Lower leg skin (tissue), 4 donors: ENCODE results near the gene KRTAP1-4. TPM values are rescaled to one million over a fixed set of nuclear protein-coding genes. Genes with fewer than 3 reads are reported as not detected.

ENCODE experiments used
- DNase-seq, 2 donors: peaks; one replicate each; pipeline ENCODE4 v3.0.0-alpha.2; 2019; ENCODE audit warnings: low spot score in 2 of 2
- H3K4me3 ChIP-seq: fragments of 200-600 bp; sonication (generic); 2 replicates; pipeline ENCODE4 v1.5.1; 2017; ENCODE audit warnings: mild to moderate bottlenecking, low read depth; ENCODE audit not compliant: poor library complexity, severe bottlenecking
- CTCF ChIP-seq, 3 donors: fragments of 450-650 bp; IDR thresholded peaks; one replicate each; pipeline ENCODE4 v1.5.1; 2016; ENCODE audit warnings: antibody characterized with exemption in 3 of 3, mild to moderate bottlenecking in 3 of 3, moderate library complexity in 2 of 3
- POLR2A ChIP-seq, 2 donors: fragments of 450-650 bp; IDR thresholded peaks; one replicate each; pipeline ENCODE4 v1.6.1; 2016 to 2017; ENCODE audit warnings: antibody characterized with exemption in 2 of 2, mild to moderate bottlenecking in 1 of 2, moderate library complexity in 1 of 2
- WGBS, 2 donors: methylation state at CpG; one replicate each; pipeline ENCODE4 v1.1.5; 2018; 5-methylcytosine and 5-hydroxymethylcytosine counted together
- intact Hi-C: fragments of 100-400 bp; cut with DNase I; formaldehyde crosslinking; loops from one replicate; pipeline ENCODE4 v1.15.0; 2023; ENCODE audit warnings: low total_unique reads
- total RNA-seq, 4 donors: library from RNA; depleted of rRNA; stranded (reverse); fragments of >200 nt; gene quantifications; one replicate each; pipeline ENCODE4 v1.1.0, GENCODE V29; 2016

KRTAP1-4 gene
- total RNA-seq: 1 to 10 TPM in 1 of 4 donors, not detected in 3; 4.2 TPM

DNA sequence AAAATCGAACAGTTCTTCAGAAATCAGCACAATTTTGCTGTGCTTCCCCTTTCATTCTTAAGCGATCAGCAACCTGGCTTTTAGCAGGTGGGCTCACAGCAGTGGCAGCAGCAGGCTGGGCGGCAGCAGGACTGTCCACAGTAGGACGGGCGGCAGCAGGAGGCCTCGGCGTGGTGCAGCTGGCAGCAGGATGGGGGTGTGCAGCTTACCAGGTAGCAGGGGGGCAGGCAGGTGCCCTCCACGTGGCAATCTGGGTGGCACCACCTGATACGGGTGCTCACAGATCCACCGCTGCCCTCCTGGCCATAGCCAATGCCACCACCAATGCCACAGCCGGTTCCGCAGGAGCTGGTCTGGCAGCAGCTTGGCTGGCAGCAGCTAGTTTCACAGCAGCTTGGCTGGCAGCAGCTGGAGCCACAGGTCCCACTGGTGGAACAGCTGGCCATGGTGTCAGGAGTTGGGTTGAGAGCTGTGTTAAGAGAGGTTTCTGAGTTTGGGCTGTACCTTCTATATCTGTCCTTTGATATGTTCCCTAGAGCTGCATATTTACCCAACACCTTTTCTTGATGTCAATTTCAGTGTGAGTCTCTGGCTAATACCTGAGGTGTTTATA is at the start of gene KRTAP1-4:
KRTAP1-4 (minus strand) TSS at position 563 of the 613 bp plus-strand sequence; CDS start at position 446, 117 bp downstream.
- WGBS, 2 donors: 77 to 89% methylated on average over 10 to 12 of the region's 12 CpGs

GRCh38 chr17:41076788-41077187 is 46.8 kb upstream of the KRTAP1-4 start:
- no peak for TF ChIP-seq CTCF (IDR thresholded peaks at IDR 0.05)
- TF ChIP-seq POLR2A (IDR thresholded peaks at IDR 0.05): no peak
- H3K4me3 ChIP-seq: no peak overlapping the region
- intact Hi-C loops: no loop called here
- DNase-seq: no peak

More for the DNA sequence above, at the start of gene KRTAP1-4:
- H3K4me3 ChIP-seq: no peak within 1 kb of the TSS
- intact Hi-C loops: no loop called here
- DNase-seq: no peak
- TF ChIP-seq CTCF (IDR thresholded peaks at IDR 0.05) (no peak), POLR2A (IDR thresholded peaks at IDR 0.05) (no peak)

DNA sequence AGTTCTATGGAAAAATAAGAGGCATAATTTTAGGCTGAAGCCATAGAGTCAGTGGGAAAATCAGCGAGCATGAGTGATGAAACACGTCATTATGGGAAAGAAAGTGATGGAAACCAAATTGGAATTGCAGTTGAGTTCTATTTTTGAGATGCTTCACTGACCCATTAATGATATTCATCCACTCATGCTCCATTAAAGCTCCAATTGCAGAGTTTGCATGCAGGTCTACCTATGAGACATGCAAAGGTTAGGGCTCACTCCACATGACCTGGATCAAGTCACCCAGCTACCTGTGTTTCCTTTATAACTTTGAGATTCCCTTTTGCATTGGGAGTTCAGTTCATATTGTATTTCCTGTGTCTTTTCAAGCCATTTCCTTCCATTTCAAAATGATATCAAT is 43.7 kb upstream of the KRTAP1-4 start:
- H3K4me3 ChIP-seq: no peak overlapping the region
- DNase-seq: no peak
- intact Hi-C loops: no loop called here
- WGBS, 2 donors: 94% methylated on average over 2 of the region's 2 CpGs
- no peak for TF ChIP-seq CTCF (IDR thresholded peaks at IDR 0.05)

DNA sequence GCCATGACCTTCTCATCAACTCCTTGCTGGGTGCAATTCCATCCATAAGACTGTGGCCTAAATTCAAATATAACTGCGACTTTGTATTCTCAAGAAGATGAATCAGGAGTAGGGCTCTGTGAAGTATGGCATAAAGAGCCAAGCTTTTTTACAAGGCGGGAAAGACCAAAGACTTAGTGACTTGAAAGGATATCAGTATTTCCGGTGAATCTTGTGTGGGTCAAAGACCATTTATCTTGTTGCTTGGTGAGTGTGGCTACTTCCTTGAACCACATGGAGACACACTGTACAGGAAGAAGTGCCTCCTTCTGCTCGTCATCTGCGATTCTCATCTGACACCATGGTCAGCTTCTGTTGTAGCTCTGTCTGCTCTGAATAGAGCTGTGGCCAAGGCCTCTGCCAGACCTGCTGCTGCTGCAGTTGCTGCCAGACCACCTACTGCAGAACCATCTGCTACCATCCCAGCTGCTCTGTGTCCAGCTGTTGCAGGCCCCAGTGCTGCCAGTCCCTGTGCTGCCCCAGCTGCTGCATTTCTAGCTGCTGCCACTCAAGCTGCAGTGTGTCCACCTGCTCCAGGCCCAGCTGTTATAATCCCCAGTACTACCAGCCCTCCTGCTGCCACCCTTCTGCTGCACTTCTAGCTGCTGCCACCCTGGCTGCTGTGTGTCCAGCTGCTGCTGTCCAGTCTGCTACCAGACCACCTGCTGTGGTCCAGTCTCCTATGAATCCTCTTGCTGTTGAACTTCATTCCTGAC is 41.8 kb upstream of the KRTAP1-4 start:
- WGBS, 2 donors: 86 to 93% methylated on average over 5 of the region's 5 CpGs
- intact Hi-C loops: no loop called here
- H3K4me3 ChIP-seq: no peak overlapping the region
- no peak for TF ChIP-seq CTCF (IDR thresholded peaks at IDR 0.05)
- TF ChIP-seq POLR2A (IDR thresholded peaks at IDR 0.05): no peak
- DNase-seq: no peak

- DNase-seq: no peak
- TF ChIP-seq POLR2A (IDR thresholded peaks at IDR 0.05) (no peak), CTCF (IDR thresholded peaks at IDR 0.05) (no peak)
- intact Hi-C loops: no loop called here
- no peak overlapping the region for H3K4me3 ChIP-seq
- WGBS, 2 donors: 81 to 88% methylated on average over 3 of the region's 3 CpGs
Observed at GRCh38 chr17:41069031-41069430, 39.0 kb upstream of the KRTAP1-4 start.
